ENCODE measurements around the gene DHRSX. TPM values are rescaled to one million over a fixed set of nuclear protein-coding genes. Genes with fewer than 3 reads are reported as not detected.

Gene DHRSX
- total RNA-seq, 1 donor from 2014 or later = 37.1 TPM

DNA sequence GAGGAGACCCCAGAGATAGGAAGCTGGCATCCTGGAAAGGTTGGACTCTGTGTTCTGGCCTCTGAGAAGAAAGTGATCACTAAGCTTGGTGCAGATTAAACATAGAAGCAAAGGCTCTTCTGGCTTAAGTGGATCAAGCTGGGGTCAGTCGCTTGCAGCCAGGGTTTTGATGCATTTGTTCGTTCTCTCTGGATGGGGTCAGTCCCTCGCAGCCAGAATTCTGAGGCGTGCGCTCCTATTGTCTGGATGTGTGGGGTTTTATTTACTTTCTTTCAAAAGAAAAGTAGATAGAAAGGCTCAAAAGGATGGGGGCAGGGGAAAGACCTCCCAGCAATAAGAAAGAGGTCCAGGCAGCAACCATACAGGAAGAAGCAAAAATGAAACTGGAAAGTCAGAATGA lies 152.6 kb downstream of the DHRSX start:
- Mint-ChIP-seq H3K27ac (ENCODE audit: unreplicated experiment) (no peak overlapping the region), H3K4me1 (ENCODE audit: low read depth, unreplicated experiment) (no peaks in the 10 kb centered on the region), H3K4me3 (ENCODE audit: unreplicated experiment) (no peak overlapping the region), H3K36me3 (ENCODE audit: unreplicated experiment) (peaks cover 17% of the 10 kb centered on the region), H3K27me3 (ENCODE audit: unreplicated experiment) (peaks cover 4% of the 10 kb centered on the region), H3K9me3 (ENCODE audit: unreplicated experiment) (peaks cover 4% of the 10 kb centered on the region)
- TF ChIP-seq, protein P1, sequence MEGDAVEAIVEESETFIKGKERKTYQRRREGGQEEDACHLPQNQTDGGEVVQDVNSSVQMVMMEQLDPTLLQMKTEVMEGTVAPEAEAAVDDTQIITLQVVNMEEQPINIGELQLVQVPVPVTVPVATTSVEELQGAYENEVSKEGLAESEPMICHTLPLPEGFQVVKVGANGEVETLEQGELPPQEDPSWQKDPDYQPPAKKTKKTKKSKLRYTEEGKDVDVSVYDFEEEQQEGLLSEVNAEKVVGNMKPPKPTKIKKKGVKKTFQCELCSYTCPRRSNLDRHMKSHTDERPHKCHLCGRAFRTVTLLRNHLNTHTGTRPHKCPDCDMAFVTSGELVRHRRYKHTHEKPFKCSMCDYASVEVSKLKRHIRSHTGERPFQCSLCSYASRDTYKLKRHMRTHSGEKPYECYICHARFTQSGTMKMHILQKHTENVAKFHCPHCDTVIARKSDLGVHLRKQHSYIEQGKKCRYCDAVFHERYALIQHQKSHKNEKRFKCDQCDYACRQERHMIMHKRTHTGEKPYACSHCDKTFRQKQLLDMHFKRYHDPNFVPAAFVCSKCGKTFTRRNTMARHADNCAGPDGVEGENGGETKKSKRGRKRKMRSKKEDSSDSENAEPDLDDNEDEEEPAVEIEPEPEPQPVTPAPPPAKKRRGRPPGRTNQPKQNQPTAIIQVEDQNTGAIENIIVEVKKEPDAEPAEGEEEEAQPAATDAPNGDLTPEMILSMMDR (IDR thresholded peaks at IDR 0.05; ENCODE audit: partially characterized antibody, unreplicated experiment) = no peak
- no peak for DNase-seq

DNA sequence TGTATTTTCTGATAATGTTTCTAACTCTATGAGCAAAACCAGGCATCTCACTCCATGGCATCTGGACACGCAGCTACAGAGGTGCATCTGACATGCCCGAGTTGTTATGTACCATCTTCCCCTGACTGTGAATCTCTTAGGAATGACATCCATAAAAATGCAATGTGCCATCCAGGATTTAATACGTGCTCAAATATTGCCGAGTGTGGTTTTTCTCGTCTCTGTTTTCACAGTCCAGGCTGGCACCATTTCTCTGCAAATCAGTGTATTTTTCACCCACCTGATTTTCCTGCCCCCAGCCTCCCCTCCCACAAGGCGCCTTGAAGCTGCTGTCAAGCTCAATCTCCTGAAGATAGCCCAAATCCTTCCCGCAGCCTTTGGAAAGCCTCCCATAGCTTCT lies 154.6 kb downstream of the DHRSX start:
- TF ChIP-seq, protein P1 (IDR thresholded peaks at IDR 0.05; ENCODE audit: partially characterized antibody, unreplicated experiment) = no peak
- Mint-ChIP-seq H3K27me3 (ENCODE audit: unreplicated experiment) (peaks cover 2% of the 10 kb centered on the region), H3K27ac (ENCODE audit: unreplicated experiment) (no peak overlapping the region), H3K36me3 (ENCODE audit: unreplicated experiment) (peaks cover 17% of the 10 kb centered on the region), H3K4me3 (ENCODE audit: unreplicated experiment) (no peak overlapping the region), H3K9me3 (ENCODE audit: unreplicated experiment) (peaks cover 4% of the 10 kb centered on the region), H3K4me1 (ENCODE audit: low read depth, unreplicated experiment) (peaks cover 9% of the 10 kb centered on the region)
- DNase-seq = no peak

DNA sequence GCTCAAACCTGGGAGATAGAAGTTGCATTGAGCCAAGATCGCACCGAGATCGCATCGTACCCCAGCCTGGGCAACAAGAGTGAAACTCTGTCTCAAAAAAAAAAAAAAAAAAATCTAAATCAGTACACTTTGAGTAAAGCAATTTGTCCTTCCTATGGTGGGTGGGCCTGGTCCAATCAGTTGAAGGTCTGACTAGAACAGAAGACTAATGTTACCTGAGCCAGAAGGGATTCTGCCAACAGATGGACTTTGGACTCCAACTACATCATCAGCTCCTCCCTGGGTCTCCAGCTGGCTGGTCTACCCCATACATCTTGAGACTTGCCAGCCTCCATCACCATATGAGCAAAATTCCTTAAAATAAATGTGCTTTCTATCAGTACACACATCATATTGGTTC lies 155.2 kb downstream of the DHRSX start:
- TF ChIP-seq, protein P1 (IDR thresholded peaks at IDR 0.05; ENCODE audit: partially characterized antibody, unreplicated experiment) = no peak
- peaks cover 17% of the 10 kb centered on the region for H3K36me3 Mint-ChIP-seq (ENCODE audit: unreplicated experiment)
- H3K27ac Mint-ChIP-seq (ENCODE audit: unreplicated experiment) = no peak overlapping the region
- H3K4me3 Mint-ChIP-seq (ENCODE audit: unreplicated experiment) = no peak overlapping the region
- peaks cover 9% of the 10 kb centered on the region for H3K4me1 Mint-ChIP-seq (ENCODE audit: low read depth, unreplicated experiment)
- DNase-seq = no peak
- H3K27me3 Mint-ChIP-seq (ENCODE audit: unreplicated experiment) = peaks cover 2% of the 10 kb centered on the region
- peaks cover 3% of the 10 kb centered on the region for H3K9me3 Mint-ChIP-seq (ENCODE audit: unreplicated experiment)

DNA sequence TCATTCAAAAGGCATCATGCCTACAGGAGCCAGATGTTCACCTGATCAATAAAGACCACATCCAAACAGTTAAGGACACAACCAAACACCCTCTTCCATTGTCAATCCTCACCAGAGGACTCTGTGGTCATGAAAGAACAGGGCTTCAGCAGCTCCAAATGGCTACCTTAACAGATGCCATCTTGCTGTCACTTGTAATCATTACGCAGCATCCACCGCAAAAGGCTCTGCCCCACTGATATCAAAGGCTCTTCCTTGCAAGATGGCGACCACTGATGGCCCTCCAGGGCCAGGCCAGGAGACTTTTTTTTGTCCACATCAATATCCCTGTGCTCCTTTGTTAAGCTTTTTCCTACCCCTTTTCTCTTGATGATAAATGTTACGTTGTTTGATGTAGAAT lies 157.4 kb downstream of the DHRSX start:
- Mint-ChIP-seq H3K4me3 (ENCODE audit: unreplicated experiment) (no peak overlapping the region), H3K36me3 (ENCODE audit: unreplicated experiment) (peaks cover 27% of the 10 kb centered on the region), H3K27me3 (ENCODE audit: unreplicated experiment) (no peaks in the 10 kb centered on the region), H3K4me1 (ENCODE audit: low read depth, unreplicated experiment) (peaks cover 9% of the 10 kb centered on the region), H3K27ac (ENCODE audit: unreplicated experiment) (no peak overlapping the region), H3K9me3 (ENCODE audit: unreplicated experiment) (peaks cover 5% of the 10 kb centered on the region)
- TF ChIP-seq, protein P1 (IDR thresholded peaks at IDR 0.05; ENCODE audit: partially characterized antibody, unreplicated experiment) = no peak
- no peak for DNase-seq

DNA sequence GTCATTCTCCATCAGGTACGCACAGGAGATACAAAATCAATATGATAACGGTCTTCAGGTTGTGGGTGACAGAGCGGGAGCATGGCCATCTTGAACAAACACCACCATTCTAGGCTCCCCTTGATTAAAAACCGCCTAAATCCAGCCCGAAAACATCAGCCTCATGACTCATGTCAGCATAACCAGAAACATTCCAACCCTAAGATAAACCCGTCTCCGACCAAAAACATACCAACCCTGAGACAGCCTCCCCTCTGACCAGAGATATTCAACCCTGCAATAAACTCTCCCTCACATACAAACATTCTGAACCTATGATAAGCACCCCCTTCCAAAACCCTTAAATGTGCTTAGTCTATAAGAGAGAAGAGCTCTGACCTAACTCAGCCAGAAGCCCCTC lies 157.9 kb downstream of the DHRSX start:
- Mint-ChIP-seq H3K9me3 (ENCODE audit: unreplicated experiment) (peaks cover 5% of the 10 kb centered on the region), H3K27ac (ENCODE audit: unreplicated experiment) (no peak overlapping the region), H3K4me1 (ENCODE audit: low read depth, unreplicated experiment) (peaks cover 9% of the 10 kb centered on the region), H3K27me3 (ENCODE audit: unreplicated experiment) (no peaks in the 10 kb centered on the region), H3K36me3 (ENCODE audit: unreplicated experiment) (peaks cover 28% of the 10 kb centered on the region), H3K4me3 (ENCODE audit: unreplicated experiment) (no peak overlapping the region)
- TF ChIP-seq, protein P1 (IDR thresholded peaks at IDR 0.05; ENCODE audit: partially characterized antibody, unreplicated experiment) = no peak
- DNase-seq = no peak
